DOHH2 (cell line): ENCODE measurements around the gene VTI1A.

Experiments used
- H3F3A ChIP-seq: fragments of 200-600 bp; sonication (generic), shearing (Covaris generic); 2 replicates; pipeline ENCODE4 v1.6.0; 2016; ENCODE audit warnings: antibody characterized with exemption, mild to moderate bottlenecking; ENCODE audit not compliant: control insufficient read depth, insufficient read depth
- H3K27ac ChIP-seq: fragments of 200-600 bp; sonication (generic); 2 replicates; pipeline ENCODE4 v1.5.1; 2014; ENCODE audit warnings: low read depth, mild to moderate bottlenecking, low read length, moderate library complexity
- H3K27me3 ChIP-seq: fragments of 200-600 bp; sonication (generic); 2 replicates; pipeline ENCODE4 v1.6.1; 2014; ENCODE audit warnings: mild to moderate bottlenecking, low read length, mixed read lengths; ENCODE audit not compliant: control insufficient read depth
- H3K36me3 ChIP-seq: fragments of 200-600 bp; sonication (generic); 2 replicates; pipeline ENCODE4 v1.6.1; 2014; ENCODE audit warnings: mild to moderate bottlenecking, low read length, moderate library complexity, mixed read lengths; ENCODE audit not compliant: control insufficient read depth
- H3K4me1 ChIP-seq: fragments of 200-600 bp; sonication (generic); 2 replicates; pipeline ENCODE4 v1.6.1; 2014; ENCODE audit warnings: mild to moderate bottlenecking, low read length, mixed read lengths; ENCODE audit not compliant: control insufficient read depth
- H3K4me2 ChIP-seq: fragments of 200-600 bp; sonication (generic); 2 replicates; pipeline ENCODE4 v1.6.0; 2014; ENCODE audit warnings: mild to moderate bottlenecking, low read length, moderate library complexity
- H3K4me3 ChIP-seq: fragments of 200-600 bp; sonication (generic); 2 replicates; pipeline ENCODE4 v1.5.1; 2014; ENCODE audit warnings: mild to moderate bottlenecking, low read length, mixed read lengths
- H3K79me2 ChIP-seq: fragments of 200-600 bp; sonication (generic); 2 replicates; pipeline ENCODE4 v1.6.1; 2014; ENCODE audit warnings: mild to moderate bottlenecking, low read length, mixed read lengths; ENCODE audit not compliant: control insufficient read depth
- H3K9me2 ChIP-seq: fragments of 200-600 bp; sonication (generic); replicated peaks from 2 replicates; pipeline ENCODE4 v1.6.1; 2014; ENCODE audit warnings: mild to moderate bottlenecking, low read length, mixed read lengths; ENCODE audit not compliant: control insufficient read depth
- H3K9me3 ChIP-seq: fragments of 200-600 bp; sonication (generic); 2 replicates; pipeline ENCODE4 v1.6.1; 2014; ENCODE audit warnings: antibody characterized with exemption, low read length, mixed read lengths; ENCODE audit not compliant: control insufficient read depth, insufficient read depth
- H4K20me1 ChIP-seq: fragments of 200-600 bp; sonication (generic); 2 replicates; pipeline ENCODE4 v1.6.0; 2014; ENCODE audit warnings: low read depth, mild to moderate bottlenecking, antibody characterized with exemption, low read length, moderate library complexity; ENCODE audit not compliant: control insufficient read depth, insufficient read depth
- CTCF ChIP-seq: fragments of 200-600 bp; sonication (generic); IDR thresholded peaks from one replicate; pipeline ENCODE4 v1.5.1; 2014; ENCODE audit warnings: antibody characterized with exemption, mild to moderate bottlenecking, low read depth, low read length; ENCODE audit not compliant: poor library complexity, severe bottlenecking
- EZH2phosphoT487 ChIP-seq: fragments of 200-600 bp; sonication (generic); IDR thresholded peaks from 2 replicates; pipeline ENCODE4 v1.6.1; 2017; ENCODE audit warnings: borderline replicate concordance, mild to moderate bottlenecking, antibody characterized with exemption, low read length, moderate library complexity, mixed read lengths

Gene VTI1A

GRCh38 chr10:112553315-112553714, 106.3 kb downstream of the VTI1A start:
- Histone ChIP-seq H3K27me3 (no peaks in the 10 kb centered on the region), H3K4me1 (no peaks in the 10 kb centered on the region), H3K79me2 (no peaks in the 10 kb centered on the region), H3K4me3 (no peak overlapping the region), H3K36me3 (no peaks in the 10 kb centered on the region), H3K9me2 (no peaks in the 10 kb centered on the region), H3K27ac (no peak overlapping the region), H3K9me3 (no peaks in the 10 kb centered on the region), H3F3A (no peaks in the 10 kb centered on the region), H4K20me1 (no peaks in the 10 kb centered on the region), H3K4me2 (no peak overlapping the region)
- TF ChIP-seq EZH2phosphoT487 (no peak), CTCF (no peak)

GRCh38 chr10:112554263-112554662, 107.2 kb downstream of the VTI1A start:
- Histone ChIP-seq H4K20me1 (no peaks in the 10 kb centered on the region), H3K27ac (no peak overlapping the region), H3K36me3 (no peaks in the 10 kb centered on the region), H3F3A (no peaks in the 10 kb centered on the region), H3K9me2 (no peaks in the 10 kb centered on the region), H3K4me1 (no peaks in the 10 kb centered on the region), H3K4me2 (no peak overlapping the region), H3K4me3 (no peak overlapping the region), H3K9me3 (no peaks in the 10 kb centered on the region), H3K27me3 (no peaks in the 10 kb centered on the region), H3K79me2 (no peaks in the 10 kb centered on the region)
- no peak for TF ChIP-seq EZH2phosphoT487
- TF ChIP-seq CTCF, result no peak

- TF ChIP-seq CTCF, result no peak
- H3F3A ChIP-seq, result no peaks in the 10 kb centered on the region
- H3K79me2 ChIP-seq, result no peaks in the 10 kb centered on the region
- no peaks in the 10 kb centered on the region for H3K9me2 ChIP-seq
- no peaks in the 10 kb centered on the region for H3K36me3 ChIP-seq
- H3K4me1 ChIP-seq, result no peaks in the 10 kb centered on the region
- no peaks in the 10 kb centered on the region for H4K20me1 ChIP-seq
- H3K27ac ChIP-seq, result no peak overlapping the region
- H3K27me3 ChIP-seq, result no peaks in the 10 kb centered on the region
- no peak overlapping the region for H3K4me3 ChIP-seq
- no peak overlapping the region for H3K4me2 ChIP-seq
- no peaks in the 10 kb centered on the region for H3K9me3 ChIP-seq
Observed at GRCh38 chr10:112557197-112557596, 110.2 kb downstream of the VTI1A start.
